NT2/D1 (cell line): Measurements from ENCODE around the gene LBP.

Experiments
- DNase-seq: peaks from one replicate; pipeline ENCODE4 v3.0.0-alpha.2; 2011; ENCODE audit warnings: low read depth, low spot score
- H3K27me3 ChIP-seq: 2 replicates; pipeline ENCODE4 v1.6.0; 2011; ENCODE audit warnings: mild to moderate bottlenecking; ENCODE audit not compliant: insufficient read length, insufficient read depth
- H3K36me3 ChIP-seq: 2 replicates; pipeline ENCODE4 v1.6.1; 2011; ENCODE audit warnings: mild to moderate bottlenecking, low read length, mixed read lengths; ENCODE audit not compliant: insufficient read depth, insufficient read length
- H3K4me1 ChIP-seq: 2 replicates; pipeline ENCODE4 v1.5.1; 2011; ENCODE audit not compliant: insufficient read depth, insufficient read length
- H3K4me3 ChIP-seq: 2 replicates; pipeline ENCODE4 v1.5.1; 2011; ENCODE audit warnings: low read depth; ENCODE audit not compliant: insufficient read length
- H3K9ac ChIP-seq: 2 replicates; pipeline ENCODE4 v1.6.0; 2011; ENCODE audit warnings: low read depth; ENCODE audit not compliant: insufficient read length
- H3K9me3 ChIP-seq: 2 replicates; pipeline ENCODE4 v1.5.1; 2011; ENCODE audit warnings: mild to moderate bottlenecking, low read length; ENCODE audit not compliant: insufficient read depth
- SUZ12 ChIP-seq: IDR thresholded peaks from 2 replicates; pipeline ENCODE4 v1.6.1; 2011; ENCODE audit not compliant: insufficient read length, insufficient read depth; ENCODE audit errors: extremely low read depth
- YY1 ChIP-seq: IDR thresholded peaks from 2 replicates; pipeline ENCODE4 v1.6.1; 2011; ENCODE audit not compliant: insufficient read length, insufficient read depth
- ZNF274 ChIP-seq: IDR thresholded peaks from 2 replicates; pipeline ENCODE4 v1.6.1; 2011; ENCODE audit warnings: mild to moderate bottlenecking, low read depth, low read length

Gene LBP

GRCh38 chr20:38321959-38322598 lies 24.2 kb upstream of the LBP start:
- H3K27me3 ChIP-seq, result peaks cover 2% of the 10 kb centered on the region
- no peak overlapping the region for H3K4me3 ChIP-seq
- no peaks in the 10 kb centered on the region for H3K36me3 ChIP-seq
- DNase-seq, result peak; percentile 50
- no peak overlapping the region for H3K9ac ChIP-seq
- TF ChIP-seq ZNF274, result no peak
- H3K4me1 ChIP-seq, result no peaks in the 10 kb centered on the region
- no peaks in the 10 kb centered on the region for H3K9me3 ChIP-seq

- DNase-seq, result no peak
- TF ChIP-seq SUZ12 (no peak), ZNF274 (no peak), YY1 (no peak)
- Histone ChIP-seq H3K27me3 (peaks cover 2% of the 10 kb centered on the region), H3K9me3 (no peaks in the 10 kb centered on the region), H3K9ac (no peak overlapping the region), H3K36me3 (no peaks in the 10 kb centered on the region), H3K4me3 (no peak overlapping the region), H3K4me1 (no peaks in the 10 kb centered on the region)
Observed at GRCh38 chr20:38324159-38324558, 22.1 kb upstream of the LBP start.

- no peak for DNase-seq
- H3K9me3 ChIP-seq, result no peaks in the 10 kb centered on the region
- no peaks in the 10 kb centered on the region for H3K36me3 ChIP-seq
- no peaks in the 10 kb centered on the region for H3K4me1 ChIP-seq
- no peak overlapping the region for H3K4me3 ChIP-seq
- H3K9ac ChIP-seq, result no peak overlapping the region
- TF ChIP-seq ZNF274 (no peak), SUZ12 (no peak), YY1 (no peak)
- peaks cover 2% of the 10 kb centered on the region for H3K27me3 ChIP-seq
Observed at GRCh38 chr20:38325167-38325566, 21.1 kb upstream of the LBP start.

GRCh38 chr20:38325905-38326304 lies 20.4 kb upstream of the LBP start:
- Histone ChIP-seq H3K4me3 (no peak overlapping the region), H3K4me1 (no peaks in the 10 kb centered on the region), H3K36me3 (no peaks in the 10 kb centered on the region), H3K9me3 (no peaks in the 10 kb centered on the region), H3K9ac (no peak overlapping the region), H3K27me3 (peaks cover 2% of the 10 kb centered on the region)
- TF ChIP-seq YY1, result no peak
- TF ChIP-seq ZNF274, result no peak
- no peak for TF ChIP-seq SUZ12
- no peak for DNase-seq

- no peaks in the 10 kb centered on the region for H3K36me3 ChIP-seq
- no peaks in the 10 kb centered on the region for H3K9me3 ChIP-seq
- no peak overlapping the region for H3K4me3 ChIP-seq
- H3K9ac ChIP-seq, result no peak overlapping the region
- TF ChIP-seq YY1 (no peak), SUZ12 (no peak), ZNF274 (no peak)
- H3K4me1 ChIP-seq, result no peaks in the 10 kb centered on the region
- peaks cover 2% of the 10 kb centered on the region for H3K27me3 ChIP-seq
- DNase-seq, result no peak
Observed at GRCh38 chr20:38326309-38326708, 20.0 kb upstream of the LBP start.

GRCh38 chr20:38330638-38331037 lies 15.6 kb upstream of the LBP start:
- TF ChIP-seq YY1 (no peak), ZNF274 (no peak), SUZ12 (no peak)
- H3K9ac ChIP-seq, result no peak overlapping the region
- H3K27me3 ChIP-seq, result no peaks in the 10 kb centered on the region
- H3K4me3 ChIP-seq, result no peak overlapping the region
- H3K4me1 ChIP-seq, result no peaks in the 10 kb centered on the region
- DNase-seq, result no peak
- H3K36me3 ChIP-seq, result no peaks in the 10 kb centered on the region
- no peaks in the 10 kb centered on the region for H3K9me3 ChIP-seq

GRCh38 chr20:38331245-38331644 lies 15.0 kb upstream of the LBP start:
- Histone ChIP-seq H3K9me3 (no peaks in the 10 kb centered on the region), H3K4me3 (no peak overlapping the region), H3K27me3 (no peaks in the 10 kb centered on the region), H3K36me3 (no peaks in the 10 kb centered on the region), H3K4me1 (no peaks in the 10 kb centered on the region), H3K9ac (no peak overlapping the region)
- no peak for DNase-seq
- TF ChIP-seq ZNF274 (no peak), YY1 (no peak), SUZ12 (no peak)
